Naive thymus-derived CD8-positive, alpha-beta T cell (primary cell): ENCODE results near the gene JAML. TPM values are rescaled to one million over a fixed set of nuclear protein-coding genes. Genes with fewer than 3 reads are reported as not detected.
"Not testable (repeated sequence)": the region's sequence is repeated elsewhere in the genome, so short reads cannot be mapped to it uniquely, and the experiment has no call there.

Experiments used
- ATAC-seq, 2 donors: fragments of 150-1000 bp; cut with Tn5 transposase in 1 of 2; sonication (Bioruptor Pico), chemical (Tn5 transposase) in 1 of 2; 1 replicate in 1 of 2; 2 replicates in 1 of 2; pipeline ENCODE4 v1.10.0; 2021; ENCODE audit warnings: mild to moderate bottlenecking in 2 of 2, moderate library complexity in 2 of 2
- POLR2A ChIA-PET: fragments of 350-600 bp; sonication (Branson Sonifier 250); formaldehyde crosslinking; loops from one replicate; lab custom pipeline; 2021; ENCODE audit warnings: antibody characterized with exemption; lab: Charles Lee
- DNase-seq, 10 donors: peaks; one replicate each; pipeline versions ENCODE4 v3.0.0 to v3.0.0-alpha.2; 2020 to 2022
- H3K27ac Mint-ChIP-seq, 10 donors: one replicate each; pipeline ENCODE4 v1.8.0; 2020 to 2022; ENCODE audit warnings: mild to moderate bottlenecking in 10 of 10, mixed read lengths in 10 of 10, moderate library complexity in 4 of 10, inconsistent platforms in 1 of 10
- H3K27me3 Mint-ChIP-seq, 5 donors: one replicate each; pipeline ENCODE4 v1.8.0; 2021 to 2022; ENCODE audit warnings: mixed read lengths in 5 of 5
- H3K36me3 Mint-ChIP-seq, 3 donors: one replicate each; pipeline ENCODE4 v1.8.0; 2020 to 2022; ENCODE audit warnings: mixed read lengths in 3 of 3, mild to moderate bottlenecking in 2 of 3, inconsistent platforms in 1 of 3
- H3K4me1 Mint-ChIP-seq, 4 donors: one replicate each; pipeline ENCODE4 v1.8.0; 2021 to 2022; ENCODE audit warnings: mixed read lengths in 4 of 4
- H3K4me3 Mint-ChIP-seq, 10 donors: one replicate each; pipeline ENCODE4 v1.8.0; 2020 to 2022; ENCODE audit warnings: mild to moderate bottlenecking in 10 of 10, mixed read lengths in 10 of 10, moderate library complexity in 6 of 10, inconsistent platforms in 1 of 10
- H3K9me3 Mint-ChIP-seq, 9 donors: one replicate each; pipeline ENCODE4 v1.8.0; 2020 to 2022; ENCODE audit warnings: mixed read lengths in 9 of 9, mild to moderate bottlenecking in 3 of 9, inconsistent platforms in 1 of 9, moderate library complexity in 1 of 9
- polyA plus RNA-seq, 3 donors: library from polyadenylated mRNA; unstranded; fragments of 300-500 nt; fragmentation: Illumina TruSeq; gene quantifications; one replicate each; pipeline ENCODE4 v1.2.3, GENCODE V29; 2021
- total RNA-seq, 8 experiments: library from RNA in 2 of 8; stranded (reverse) in 2 of 8; gene quantifications; one replicate each; pipeline ENCODE4 v1.2.3 and lab custom pipeline; 2021 to 2026

The JAML gene
- total and polyA plus RNA-seq, 5 experiments from 2014 or later, result 120 to 195 (median 159) TPM

GRCh38 chr11:118205606-118206378, 19.0 kb downstream of the JAML start:
- POLR2A ChIA-PET, result interaction anchor here (0.6 to 3.5 kb wide), 6 partner anchors 8 to 148 kb away, joined by 4 to 19 read pairs (median 4); partner anchors contain the start of gene JAML

GRCh38 chr11:118202599-118203422, 22.0 kb downstream of the JAML start:
- no peak overlapping the region for H3K4me3 Mint-ChIP-seq
- H3K36me3 Mint-ChIP-seq, result peaks cover 11 to 26% (median 21%) of the 10 kb centered on the region in 3 donors
- POLR2A ChIA-PET, result interaction anchor here (0.5 to 2.6 kb wide), 20 partner anchors 10 to 802 kb away, joined by 3 to 34 read pairs (median 4); partner anchors contain the start of genes CD3E, JAML, MPZL3 and UBE4A
- peak; percentile 43 to 65 for ATAC-seq
- H3K27me3 Mint-ChIP-seq, result no peaks in the 10 kb centered on the region
- peaks cover 0 to 3% (median 0%) of the 10 kb centered on the region in 9 donors for H3K9me3 Mint-ChIP-seq
- H3K27ac Mint-ChIP-seq, result no peak overlapping the region
- H3K4me1 Mint-ChIP-seq, result peaks cover 17 to 39% (median 29%) of the 10 kb centered on the region in 4 donors
- peak in 8 of 10 donors; percentile 26 to 80 (median 62) for DNase-seq

More at GRCh38 chr11:118205606-118206378, 19.0 kb downstream of the JAML start:
- H3K27ac Mint-ChIP-seq, result peak overlapping the region in 7 of 10 donors; percentile 85 to 94 (median 91)
- no peaks in the 10 kb centered on the region for H3K27me3 Mint-ChIP-seq
- ATAC-seq, result peak in 1 of 2 donors; percentile 10
- peaks cover 20 to 38% (median 28%) of the 10 kb centered on the region in 4 donors for H3K4me1 Mint-ChIP-seq
- DNase-seq, result no peak
- peaks cover 0 to 3% (median 0%) of the 10 kb centered on the region in 9 donors for H3K9me3 Mint-ChIP-seq
- peak overlapping the region in 9 of 10 donors; percentile 58 to 80 (median 68) for H3K4me3 Mint-ChIP-seq
- peaks cover 11 to 37% (median 32%) of the 10 kb centered on the region in 3 donors for H3K36me3 Mint-ChIP-seq

GRCh38 chr11:118201966-118202365, 22.8 kb downstream of the JAML start:
- H3K4me3 Mint-ChIP-seq, result no peak overlapping the region
- H3K36me3 Mint-ChIP-seq, result peaks cover 11 to 29% (median 16%) of the 10 kb centered on the region in 3 donors
- H3K27ac Mint-ChIP-seq, result no peak overlapping the region
- POLR2A ChIA-PET, result interaction anchor here (0.5 to 2.6 kb wide), 18 partner anchors 10 to 351 kb away, joined by 3 to 34 read pairs (median 4); partner anchors contain the start of genes CD3E, JAML and MPZL3
- DNase-seq (no peak), ATAC-seq (no peak)
- no peaks in the 10 kb centered on the region for H3K27me3 Mint-ChIP-seq
- H3K9me3 Mint-ChIP-seq, result peaks cover 0 to 3% (median 0%) of the 10 kb centered on the region in 9 donors
- peaks cover 14 to 32% (median 24%) of the 10 kb centered on the region in 4 donors for H3K4me1 Mint-ChIP-seq

DNA sequence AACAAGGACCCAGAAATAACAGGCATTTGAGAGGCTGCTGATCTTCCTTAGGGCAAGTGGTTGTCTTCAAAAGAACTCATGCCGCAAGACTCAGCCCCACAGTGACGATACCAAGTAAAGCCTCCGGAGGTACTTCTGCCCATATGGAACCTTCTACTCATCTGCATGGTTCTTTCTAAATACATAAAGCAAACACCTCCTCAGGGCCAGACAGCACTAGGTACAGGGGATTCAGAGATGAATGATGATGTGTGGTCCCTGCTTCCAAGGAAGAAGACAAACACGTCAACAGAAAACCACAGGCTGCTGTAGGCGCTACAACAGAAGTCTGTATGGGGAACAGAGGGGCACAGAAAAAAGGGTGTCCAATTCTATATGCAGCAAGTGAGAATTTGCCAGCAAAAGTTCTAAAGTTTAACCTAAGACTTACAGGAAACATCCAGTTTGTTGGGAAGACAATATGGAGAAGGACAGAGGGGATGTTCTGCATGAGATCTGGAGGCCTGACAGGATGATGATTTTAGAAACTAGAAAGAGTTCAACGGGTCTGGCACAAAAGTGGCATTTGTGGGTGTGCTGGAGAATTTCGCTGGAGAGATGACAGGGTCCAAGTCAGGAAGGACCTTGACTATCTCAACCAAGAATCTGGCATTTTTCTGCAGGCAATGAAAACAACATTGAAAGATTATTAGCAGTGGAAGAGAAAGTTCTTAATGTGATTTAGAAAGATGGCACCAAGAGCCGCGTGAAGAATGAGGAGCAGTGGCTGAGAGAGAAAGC, 23.7 kb downstream of the JAML start:
- Mint-ChIP-seq H3K27ac (no peak overlapping the region), H3K36me3 (peaks cover 8 to 33% (median 16%) of the 10 kb centered on the region in 3 donors), H3K4me1 (peaks cover 11 to 23% (median 18%) of the 10 kb centered on the region in 4 donors), H3K9me3 (no peaks in the 10 kb centered on the region), H3K27me3 (no peaks in the 10 kb centered on the region), H3K4me3 (no peak overlapping the region)
- peak; percentile 81 to 82 for ATAC-seq
- DNase-seq, result peak in 8 of 10 donors; percentile 45 to 71 (median 61)
- POLR2A ChIA-PET, result interaction anchor here (1.2 to 2.6 kb wide), 8 partner anchors 13 to 107 kb away, joined by 3 to 34 read pairs (median 6); partner anchors contain the start of genes CD3E, JAML and MPZL3

GRCh38 chr11:118200497-118200896, 24.3 kb downstream of the JAML start:
- POLR2A ChIA-PET, result interaction anchor here (1.6 to 2.7 kb wide), 3 partner anchors 15 to 24 kb away, joined by 3 to 14 read pairs (median 5); partner anchors contain the start of gene JAML
- no peak for ATAC-seq

GRCh38 chr11:118199135-118199534, 25.7 kb downstream of the JAML start:
- Mint-ChIP-seq H3K36me3 (peaks cover 0 to 52% (median 6%) of the 10 kb centered on the region in 3 donors), H3K4me1 (peaks cover 5 to 14% (median 13%) of the 10 kb centered on the region in 4 donors), H3K27me3 (no peaks in the 10 kb centered on the region), H3K4me3 (peak overlapping the region in 2 of 10 donors; percentile 13 to 21), H3K27ac (peak overlapping the region in 9 of 10 donors; percentile 26 to 86 (median 78)), H3K9me3 (no peaks in the 10 kb centered on the region)
- DNase-seq (no peak), ATAC-seq (no peak)
- POLR2A ChIA-PET, result interaction anchor here (0.9 to 2.7 kb wide), 18 partner anchors 10 to 160 kb away, joined by 3 to 23 read pairs (median 5); partner anchors contain the start of genes JAML, MPZL3 and UBE4A

More at GRCh38 chr11:118200497-118200896, 24.3 kb downstream of the JAML start:
- Mint-ChIP-seq H3K27ac (no peak overlapping the region), H3K4me3 (peak overlapping the region in 1 of 10 donors; percentile 52), H3K36me3 (peaks cover 3 to 39% (median 13%) of the 10 kb centered on the region in 3 donors), H3K4me1 (peaks cover 5 to 17% (median 15%) of the 10 kb centered on the region in 4 donors), H3K27me3 (no peaks in the 10 kb centered on the region), H3K9me3 (no peaks in the 10 kb centered on the region)
- no peak for DNase-seq

- peaks cover 0 to 59% (median 10%) of the 10 kb centered on the region in 3 donors for H3K36me3 Mint-ChIP-seq
- peaks cover 5 to 14% (median 13%) of the 10 kb centered on the region in 4 donors for H3K4me1 Mint-ChIP-seq
- DNase-seq, result peak; percentile 72 to 91 (median 82)
- H3K4me3 Mint-ChIP-seq, result peak overlapping the region in 5 of 10 donors; percentile 21 to 52 (median 36)
- H3K9me3 Mint-ChIP-seq, result no peaks in the 10 kb centered on the region
- H3K27me3 Mint-ChIP-seq, result no peaks in the 10 kb centered on the region
- POLR2A ChIA-PET, result interaction anchor here (0.5 to 2.7 kb wide), 20 partner anchors 11 to 262 kb away, joined by 3 to 23 read pairs (median 5); partner anchors contain the start of genes JAML, MPZL2, MPZL3 and UBE4A
- H3K27ac Mint-ChIP-seq, result peak overlapping the region; percentile 26 to 93 (median 81)
- peak; percentile 42 for ATAC-seq
These were observed 26.4 kb downstream of the JAML start for GRCh38 chr11:118198370-118198769.

DNA sequence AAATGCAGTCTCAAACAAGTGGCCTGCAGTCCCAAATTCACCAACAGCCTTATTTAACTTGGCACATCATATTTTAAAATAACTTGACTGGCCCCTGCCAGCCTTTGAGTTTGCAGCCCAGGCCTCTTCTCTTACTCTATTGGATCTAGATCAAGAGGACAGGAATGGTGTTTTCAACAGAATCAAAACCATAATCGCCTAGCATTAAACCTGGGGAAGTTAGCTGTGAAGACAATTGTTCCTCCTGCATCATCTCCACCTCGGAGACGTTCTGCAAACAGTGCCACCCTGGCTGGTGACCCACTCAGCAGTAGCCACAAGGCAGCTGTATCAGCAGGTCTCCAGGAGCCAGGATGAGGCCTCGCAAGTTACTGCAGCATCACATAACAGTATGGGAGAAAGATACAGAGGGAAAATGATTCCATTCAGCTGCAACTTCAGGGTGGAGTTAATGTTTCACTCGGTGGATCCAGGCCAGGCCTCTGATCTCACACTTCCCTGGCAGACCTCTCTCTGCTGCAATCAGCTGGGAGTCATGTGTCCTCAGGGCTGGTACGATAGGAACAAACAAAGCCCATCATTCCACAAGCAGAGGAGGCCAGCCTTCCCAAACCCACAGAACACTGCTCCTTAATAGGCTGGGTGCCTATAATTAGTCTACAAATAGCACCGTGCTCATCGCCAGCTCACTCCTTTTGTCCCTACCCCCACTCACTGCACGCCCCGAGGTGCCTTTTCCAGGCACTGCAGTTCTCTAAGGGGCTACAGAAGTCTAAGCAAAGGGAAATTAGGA, 29.8 kb downstream of the JAML start:
- H3K27ac Mint-ChIP-seq, result peak overlapping the region in 4 of 10 donors; percentile 9 to 79 (median 74)
- ATAC-seq (no peak), DNase-seq (no peak)
- no peaks in the 10 kb centered on the region for H3K27me3 Mint-ChIP-seq
- POLR2A ChIA-PET, result interaction anchor here (0.7 to 1.1 kb wide), 2 partner anchors 24 to 30 kb away, joined by 3 read pairs; partner anchors contain the start of gene JAML
- peaks cover 2 to 14% (median 13%) of the 10 kb centered on the region in 4 donors for H3K4me1 Mint-ChIP-seq
- H3K36me3 Mint-ChIP-seq, result peaks cover 4 to 78% (median 24%) of the 10 kb centered on the region in 3 donors
- no peak overlapping the region for H3K4me3 Mint-ChIP-seq
- peaks cover 0 to 5% (median 0%) of the 10 kb centered on the region in 9 donors for H3K9me3 Mint-ChIP-seq

- DNase-seq, result no peak
- H3K9me3 Mint-ChIP-seq, result peaks cover 0 to 5% (median 0%) of the 10 kb centered on the region in 9 donors
- peaks cover 4 to 73% (median 24%) of the 10 kb centered on the region in 3 donors for H3K36me3 Mint-ChIP-seq
- H3K4me1 Mint-ChIP-seq, result peaks cover 0 to 12% (median 11%) of the 10 kb centered on the region in 4 donors
- no peak overlapping the region for H3K4me3 Mint-ChIP-seq
- H3K27ac Mint-ChIP-seq, result peak overlapping the region in 4 of 10 donors; percentile 15 to 77 (median 18)
- POLR2A ChIA-PET, result interaction anchor here (1.1 kb wide), 1 partner anchor 31 kb away, joined by 3 read pairs; the partner anchor contains the start of gene JAML
- no peak for ATAC-seq
- peaks cover 0 to 2% (median 0%) of the 10 kb centered on the region in 5 donors for H3K27me3 Mint-ChIP-seq
These were observed 30.8 kb downstream of the JAML start for GRCh38 chr11:118193910-118194566.

- ATAC-seq, H3K4me1 Mint-ChIP-seq, POLR2A ChIA-PET, H3K27me3 Mint-ChIP-seq, DNase-seq, H3K4me3 Mint-ChIP-seq, H3K9me3 Mint-ChIP-seq: not testable (repeated sequence)
- peaks cover 4 to 62% (median 21%) of the 10 kb centered on the region in 3 donors for H3K36me3 Mint-ChIP-seq
- H3K27ac Mint-ChIP-seq, result peak overlapping the region in 6 of 10 donors; percentile 15 to 58 (median 37)
These were observed 32.0 kb downstream of the JAML start for GRCh38 chr11:118192817-118193216.
